Measurements from ENCODE around the gene PUS7. TPM values are rescaled to one million over a fixed set of nuclear protein-coding genes. Genes with fewer than 3 reads are reported as not detected.
"Not testable (repeated sequence)": the region's sequence is repeated elsewhere in the genome, so short reads cannot be mapped to it uniquely, and the experiment has no call there.

Gene PUS7
- total and polyA plus RNA-seq, 2 of the 8 experiments (the other 6 are each of a cell fraction or from before 2014, with no cell fraction given), result 18.9 to 65.2 TPM

DNA sequence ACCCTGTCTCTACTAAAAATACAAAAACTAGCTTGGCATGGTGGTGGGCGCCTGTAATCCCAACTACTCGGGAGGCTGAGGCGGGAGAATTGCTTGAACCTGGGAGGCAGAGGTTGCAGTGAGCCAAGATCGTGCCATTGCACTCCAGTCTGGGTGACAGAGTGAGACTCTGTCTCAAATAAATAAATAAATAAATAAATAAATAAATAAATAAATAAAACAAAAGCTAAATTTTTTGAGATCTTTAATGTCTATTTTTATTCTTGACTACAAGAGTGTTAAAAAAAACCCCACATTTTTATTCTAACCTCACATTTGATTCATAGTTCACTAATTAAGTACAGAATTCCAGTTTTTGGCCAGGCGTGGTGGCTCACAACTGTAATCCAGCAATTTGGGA lies 5.7 kb upstream of the PUS7 start:
- H2BK12ac ChIP-seq (ENCODE audit: low read depth, low read length); H3K79me1 ChIP-seq (ENCODE audit: low read depth, low read length); FAIRE-seq; H3K23me2 ChIP-seq (ENCODE audit: low read depth, low read length); DNase-seq (ENCODE audit: low read depth in 1 of 2, low spot score in 2 of 2); H4K20me1 ChIP-seq (replicated peaks in 1 of 2; ENCODE audit: control insufficient read depth in 1 of 2, insufficient read depth in 2 of 2, low read length in 2 of 2); H2AK5ac ChIP-seq (ENCODE audit: low read depth, low read length); H3K56ac ChIP-seq (replicated peaks; ENCODE audit: insufficient read length, low read depth, low read length); H2BK20ac ChIP-seq (ENCODE audit: low read length); H3K4me2 ChIP-seq (ENCODE audit: insufficient read depth in 1 of 2, low read depth in 2 of 2, low read length in 2 of 2); H2BK5ac ChIP-seq (ENCODE audit: low read depth, low read length); H2BK120ac ChIP-seq (replicated peaks; ENCODE audit: low read depth, low read length); H3K18ac ChIP-seq (ENCODE audit: extremely low read depth, low read length); H3K27ac ChIP-seq (ENCODE audit: low read depth, low read length); H3K9me3 ChIP-seq (ENCODE audit: insufficient read depth in 2 of 2, low read depth in 1 of 2, low read length in 1 of 2); H3K4ac ChIP-seq (replicated peaks; ENCODE audit: insufficient read length, low read depth, low read length); H4K5ac ChIP-seq (ENCODE audit: insufficient read length, low read depth, low read length); H3K79me2 ChIP-seq (ENCODE audit: control insufficient read depth in 1 of 2, insufficient read depth in 2 of 2, low read length in 2 of 2); H3K9ac ChIP-seq (replicated peaks in 1 of 4; ENCODE audit: extremely low read depth in 1 of 4, low read depth in 3 of 4, low read length in 3 of 4); H4K91ac ChIP-seq (replicated peaks; ENCODE audit: insufficient read length, low read length); H3K23ac ChIP-seq (ENCODE audit: insufficient read length); H3K27me3 ChIP-seq (replicated peaks in 1 of 4; ENCODE audit: control insufficient read depth in 3 of 4, extremely low read depth in 1 of 4, insufficient read depth in 3 of 4, low read length in 3 of 4); H3K14ac ChIP-seq (ENCODE audit: insufficient read length); H4K8ac ChIP-seq (ENCODE audit: extremely low read depth, insufficient read depth, low read length); H3K4me3 ChIP-seq (ENCODE audit: extremely low read depth in 1 of 4, insufficient read depth in 2 of 4, low read depth in 3 of 4, low read length in 4 of 4); H3K4me1 ChIP-seq (replicated peaks in 1 of 4; ENCODE audit: control insufficient read depth in 3 of 4, insufficient read depth in 4 of 4, low read length in 3 of 4); H2BK15ac ChIP-seq (ENCODE audit: low read length); H3K36me3 ChIP-seq (ENCODE audit: control insufficient read depth in 2 of 4, insufficient read depth in 4 of 4, low read length in 3 of 4); H2AFZ ChIP-seq (ENCODE audit: low read length): not testable (repeated sequence)
- 84% methylated on average over 5 of the region's 5 CpGs; no CpG with 5 or more reads in 1 of the 2 experiments for WGBS, 2 experiments (ENCODE audit: extremely low coverage in 1 of 2, insufficient coverage in 1 of 2, insufficient read length in 1 of 2, insufficient replicate concordance in 2 of 2, low coverage in 1 of 2, low lambda C conversion rate in 2 of 2, missing lambda C conversion rate in 1 of 2)
- ChIA-PET CTCF (ENCODE audit: partially characterized antibody) (interaction anchor here (0.6 kb wide), 1 partner anchor 43 kb away, joined by 3 read pairs; no protein-coding TSS in a partner anchor), POLR2A (ENCODE audit: partially characterized antibody) (interaction anchor here (0.6 kb wide), 1 partner anchor 146 kb away, joined by 3 read pairs; no protein-coding TSS in a partner anchor)
